Measurements from ENCODE around the gene CHRM1.

DNA sequence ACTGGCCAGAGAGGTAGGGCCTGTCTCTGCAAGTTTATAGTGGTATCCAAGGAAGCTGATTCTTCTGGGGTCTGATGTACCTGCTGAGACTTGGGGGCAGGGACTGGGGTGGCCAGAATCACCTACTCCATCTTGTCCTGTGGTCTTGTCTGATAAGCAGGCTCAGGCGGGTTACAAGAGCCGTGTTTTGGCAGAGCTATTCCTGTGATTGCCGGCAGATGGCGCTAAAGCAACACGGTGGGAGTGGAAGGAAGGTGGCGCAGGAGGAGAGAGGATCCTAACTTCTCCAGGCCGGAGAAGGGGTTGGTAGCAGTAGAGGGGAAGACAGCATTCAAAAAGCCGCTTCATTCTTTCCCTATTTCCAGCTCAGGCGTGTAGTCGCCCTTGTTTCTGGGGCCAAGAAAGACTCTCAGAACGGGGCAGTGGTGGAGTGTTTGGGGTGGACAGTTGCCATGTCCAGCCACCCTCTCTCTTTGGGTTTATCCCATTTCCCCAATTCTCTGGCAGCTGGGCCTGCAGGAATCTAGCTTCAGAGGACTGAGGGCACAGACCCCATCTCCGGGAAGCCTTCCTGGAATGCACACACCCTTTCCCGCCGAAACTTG lies 15.1 kb downstream of the CHRM1 start:
- TF ChIP-seq, protein P1, sequence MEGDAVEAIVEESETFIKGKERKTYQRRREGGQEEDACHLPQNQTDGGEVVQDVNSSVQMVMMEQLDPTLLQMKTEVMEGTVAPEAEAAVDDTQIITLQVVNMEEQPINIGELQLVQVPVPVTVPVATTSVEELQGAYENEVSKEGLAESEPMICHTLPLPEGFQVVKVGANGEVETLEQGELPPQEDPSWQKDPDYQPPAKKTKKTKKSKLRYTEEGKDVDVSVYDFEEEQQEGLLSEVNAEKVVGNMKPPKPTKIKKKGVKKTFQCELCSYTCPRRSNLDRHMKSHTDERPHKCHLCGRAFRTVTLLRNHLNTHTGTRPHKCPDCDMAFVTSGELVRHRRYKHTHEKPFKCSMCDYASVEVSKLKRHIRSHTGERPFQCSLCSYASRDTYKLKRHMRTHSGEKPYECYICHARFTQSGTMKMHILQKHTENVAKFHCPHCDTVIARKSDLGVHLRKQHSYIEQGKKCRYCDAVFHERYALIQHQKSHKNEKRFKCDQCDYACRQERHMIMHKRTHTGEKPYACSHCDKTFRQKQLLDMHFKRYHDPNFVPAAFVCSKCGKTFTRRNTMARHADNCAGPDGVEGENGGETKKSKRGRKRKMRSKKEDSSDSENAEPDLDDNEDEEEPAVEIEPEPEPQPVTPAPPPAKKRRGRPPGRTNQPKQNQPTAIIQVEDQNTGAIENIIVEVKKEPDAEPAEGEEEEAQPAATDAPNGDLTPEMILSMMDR (IDR thresholded peaks at IDR 0.05), result peak; percentile 94 to 99 (median 97)
- TF ChIP-seq POLR2A (IDR thresholded peaks at IDR 0.05) (no peak), EP300 (IDR thresholded peaks at IDR 0.05) (no peak)

Measured in tibial nerve (tissue), 4 donors.